ENCODE data around the gene TREML2. TPM values are rescaled to one million over a fixed set of nuclear protein-coding genes. Genes with fewer than 3 reads are reported as not detected.

TREML2 gene
- total and polyA plus RNA-seq, 9 of the 15 experiments (the other 6 are each of a cell fraction or from before 2014, with no cell fraction given): 0.20 to 2.9 (median 1.4) TPM

DNA sequence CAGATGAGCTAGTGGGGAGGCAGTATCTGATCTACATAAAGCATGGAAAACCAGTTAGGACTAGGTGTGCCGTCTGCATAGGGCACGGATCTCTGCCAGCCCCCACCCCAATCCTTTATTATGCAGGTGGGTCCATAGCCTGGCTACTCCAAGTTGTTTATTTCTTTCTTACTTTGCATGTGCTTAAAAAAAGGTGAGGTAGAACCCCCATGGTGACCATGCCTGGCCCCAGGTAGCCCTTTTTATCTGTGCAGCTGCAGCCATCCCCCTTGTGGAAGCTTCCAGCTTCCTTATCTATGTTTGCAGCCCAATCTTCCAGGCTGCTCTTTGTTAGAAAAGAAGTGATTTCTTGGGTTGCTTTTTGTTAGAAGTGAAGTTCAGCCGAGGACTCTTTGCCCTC lies 29.0 kb downstream of the TREML2 start (continued):
- TF ChIP-seq TEAD4 (IDR thresholded peaks at IDR 0.05; ENCODE audit: low read length) (peak; percentile 67), TEAD4 (CRISPR knock-in tag; IDR thresholded peaks at IDR 0.05; ENCODE audit: borderline replicate concordance) (no peak), ZBED1 (IDR thresholded peaks at IDR 0.05) (no peak), ZNF3 (CRISPR knock-in tag; IDR thresholded peaks at IDR 0.05) (no peak), RUNX1 (IDR thresholded peaks at IDR 0.05; ENCODE audit: low read depth) (no peak), MECOM (CRISPR knock-in tag; IDR thresholded peaks at IDR 0.05) (no peak), MEIS2 (IDR thresholded peaks at IDR 0.05; ENCODE audit: partially characterized antibody) (no peak), DEAF1 (CRISPR knock-in tag; IDR thresholded peaks at IDR 0.05) (no peak), HDAC2 (IDR thresholded peaks at IDR 0.05) (0 out of 2 replicates have a peak, but pooled peaks have one; percentile 35), RBM39 (optimal IDR thresholded peaks at IDR 0.05; ENCODE audit: low read depth, low read length) (no peak)

- Histone ChIP-seq H3K36me3 (ENCODE audit: control insufficient read depth, insufficient read depth, low read length) (no peaks in the 10 kb centered on the region), H3K4me3 (no peak overlapping the region), H3K4me2 (ENCODE audit: insufficient read depth, low read length) (no peak overlapping the region), H4K20me1 (replicated peaks; ENCODE audit: control insufficient read depth, insufficient read depth, low read length) (peaks cover 7% of the 10 kb centered on the region; the same call in 1 of the 2 replicates), H3K27ac (ENCODE audit: extremely low read depth, low read depth, low read length) (no peak overlapping the region), H3K79me2 (ENCODE audit: control insufficient read depth, insufficient read depth, low read length) (no peaks in the 10 kb centered on the region), H3K9me1 (ENCODE audit: control insufficient read depth, insufficient read depth, low read length) (no peaks in the 10 kb centered on the region), H3K9me3 (replicated peaks; ENCODE audit: control insufficient read depth, insufficient read depth, low read depth, low read length) (no peaks in the 10 kb centered on the region), H3K9ac (ENCODE audit: insufficient read depth in 1 of 2, low read depth in 2 of 2, low read length in 2 of 2) (no peak overlapping the region), H3K4me1 (replicated peaks in 1 of 2; ENCODE audit: control insufficient read depth in 2 of 2, insufficient read depth in 2 of 2, low read length in 2 of 2) (no peaks in the 10 kb centered on the region), H3K27me3 (ENCODE audit: control insufficient read depth in 2 of 2, insufficient read depth in 2 of 2, low read length in 2 of 2) (peaks cover 2 to 17% of the 10 kb centered on the region in 2 experiments; a peak in 3 of 5 replicates), H2AFZ (ENCODE audit: low read depth, low read length) (no peak overlapping the region)
- BruUV-seq (replicated peaks): no TSS peak
- POLR2A ChIA-PET: interaction anchor here (1.2 to 1.4 kb wide), 2 partner anchors 10 to 12 kb away, joined by 3 read pairs; no protein-coding TSS in a partner anchor
- in situ Hi-C loops (cut with MboI): no loop called here
- FAIRE-seq: no peak
- intact Hi-C loops (cut with micrococcal nuclease): no loop called here
- DNase-seq (ENCODE audit: extremely low read depth in 1 of 4, low spot score in 3 of 4): no peak
- ATAC-seq: no peak
- 0% methylated on average over 4 of the region's 4 CpGs for WGBS (ENCODE audit: insufficient coverage, low coverage, missing lambda C conversion rate)
- CTCF ChIA-PET (ENCODE audit: low intra/inter-chr PET ratio): no interaction called here
- no peak for TF ChIP-seq FOXM1 (IDR thresholded peaks at IDR 0.05; ENCODE audit: low read depth)
- TF ChIP-seq FOXM1 (CRISPR knock-in tag; IDR thresholded peaks at IDR 0.05; ENCODE audit: low read depth): no peak
- TF ChIP-seq MTF1 (CRISPR knock-in tag; IDR thresholded peaks at IDR 0.05; ENCODE audit: borderline replicate concordance): no peak
- no peak for TF ChIP-seq PYGO2 (tag; IDR thresholded peaks at IDR 0.05)
- no peak for TF ChIP-seq PCBP1 (IDR thresholded peaks at IDR 0.05; ENCODE audit: low read depth, low read length, poor library complexity, severe bottlenecking)
- TF ChIP-seq ELF1 (tag; IDR thresholded peaks at IDR 0.05): no peak
- TF ChIP-seq ARID2 (IDR thresholded peaks at IDR 0.05): no peak
- TF ChIP-seq, protein P1, sequence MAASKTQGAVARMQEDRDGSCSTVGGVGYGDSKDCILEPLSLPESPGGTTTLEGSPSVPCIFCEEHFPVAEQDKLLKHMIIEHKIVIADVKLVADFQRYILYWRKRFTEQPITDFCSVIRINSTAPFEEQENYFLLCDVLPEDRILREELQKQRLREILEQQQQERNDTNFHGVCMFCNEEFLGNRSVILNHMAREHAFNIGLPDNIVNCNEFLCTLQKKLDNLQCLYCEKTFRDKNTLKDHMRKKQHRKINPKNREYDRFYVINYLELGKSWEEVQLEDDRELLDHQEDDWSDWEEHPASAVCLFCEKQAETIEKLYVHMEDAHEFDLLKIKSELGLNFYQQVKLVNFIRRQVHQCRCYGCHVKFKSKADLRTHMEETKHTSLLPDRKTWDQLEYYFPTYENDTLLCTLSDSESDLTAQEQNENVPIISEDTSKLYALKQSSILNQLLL (CRISPR knock-in tag; IDR thresholded peaks at IDR 0.05; ENCODE audit: borderline replicate concordance): no peak
- TF ChIP-seq, protein P2, sequence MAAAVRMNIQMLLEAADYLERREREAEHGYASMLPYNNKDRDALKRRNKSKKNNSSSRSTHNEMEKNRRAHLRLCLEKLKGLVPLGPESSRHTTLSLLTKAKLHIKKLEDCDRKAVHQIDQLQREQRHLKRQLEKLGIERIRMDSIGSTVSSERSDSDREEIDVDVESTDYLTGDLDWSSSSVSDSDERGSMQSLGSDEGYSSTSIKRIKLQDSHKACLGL (CRISPR knock-in tag; IDR thresholded peaks at IDR 0.05; ENCODE audit: borderline replicate concordance, poor library complexity, severe bottlenecking): no peak
- TF ChIP-seq TCF7 (IDR thresholded peaks at IDR 0.05; ENCODE audit: borderline replicate concordance): no peak
- TF ChIP-seq NR1H2 (CRISPR knock-in tag; IDR thresholded peaks at IDR 0.05): no peak
These were observed 30.3 kb downstream of the TREML2 start for GRCh38 chr6:41170547-41171160.

All from K562 (cell line).